ENCODE data around the gene PIK3CB. TPM values are rescaled to one million over a fixed set of nuclear protein-coding genes. Genes with fewer than 3 reads are reported as not detected.

The PIK3CB gene
- polyA plus RNA-seq, 3 donors = 14.1 to 33.6 (median 20.4) TPM

GRCh38 chr3:138782755-138783154, 52.0 kb downstream of the PIK3CB start:
- no peaks in the 10 kb centered on the region for H3K27me3 Mint-ChIP-seq (ENCODE audit: low read depth in 3 of 3)
- intact Hi-C loops (cut with micrococcal nuclease) = no loop called here
- H3K36me3 Mint-ChIP-seq = peaks cover 10 to 22% of the 10 kb centered on the region in 2 donors
- Histone ChIP-seq H3K27me3 (ENCODE audit: control insufficient read depth in 2 of 2, insufficient read depth in 2 of 2, low read length in 2 of 2) (no peaks in the 10 kb centered on the region), H3K9ac (ENCODE audit: insufficient read depth, low read length, poor library complexity, severe bottlenecking) (no peak overlapping the region), H3K4me3 (replicated peaks in 1 of 3; ENCODE audit: low read depth in 2 of 3, low read length in 3 of 3) (no peak overlapping the region), H3K9me3 (replicated peaks in 1 of 2; ENCODE audit: control insufficient read depth in 1 of 2, insufficient read depth in 1 of 2, low read length in 2 of 2) (no peaks in the 10 kb centered on the region), H4K20me1 (ENCODE audit: insufficient read depth, low read length) (peaks cover 12% of the 10 kb centered on the region), H3K36me3 (replicated peaks in 1 of 2; ENCODE audit: control insufficient read depth in 1 of 2, insufficient read depth in 2 of 2, low read length in 2 of 2) (peaks cover 0 to 16% of the 10 kb centered on the region in 2 donors), H2AFZ (ENCODE audit: insufficient read depth, low read depth, low read length, poor library complexity, severe bottlenecking) (no peak overlapping the region), H3K4me2 (replicated peaks; ENCODE audit: extremely low read depth, low read length, poor library complexity, severe bottlenecking) (no peak overlapping the region), H3K4me1 (ENCODE audit: control insufficient read depth in 1 of 2, insufficient read depth in 2 of 2, low read length in 2 of 2) (peaks cover 21 to 31% of the 10 kb centered on the region in 2 donors), H3K79me2 (ENCODE audit: insufficient read depth, low read length) (peaks cover 78% of the 10 kb centered on the region), H3K27ac (ENCODE audit: low read depth in 1 of 2, low read length in 2 of 2) (peak overlapping the region in 1 of 2 donors; percentile 15)
- no peak for TF ChIP-seq CTCF (IDR thresholded peaks at IDR 0.05)
- H3K4me1 Mint-ChIP-seq = peaks cover 27% of the 10 kb centered on the region
- no peak overlapping the region for H3K4me3 Mint-ChIP-seq
- H3K27ac Mint-ChIP-seq = no peak overlapping the region
- WGBS (ENCODE audit: insufficient coverage) = no CpG with 5 or more reads among the region's 1 CpG
- no peak for DNase-seq
- no peaks in the 10 kb centered on the region for H3K9me3 Mint-ChIP-seq

GRCh38 chr3:138781012-138781470, 53.7 kb downstream of the PIK3CB start:
- H3K4me3 ChIP-seq (replicated peaks in 1 of 3; ENCODE audit: low read depth in 2 of 3, low read length in 3 of 3) = no peak overlapping the region

More at GRCh38 chr3:138781012-138781470, 53.7 kb downstream of the PIK3CB start:
- no peak for DNase-seq
- intact Hi-C loops (cut with micrococcal nuclease) = no loop called here
- Histone ChIP-seq H3K27me3 (ENCODE audit: control insufficient read depth in 2 of 2, insufficient read depth in 2 of 2, low read length in 2 of 2) (no peaks in the 10 kb centered on the region), H2AFZ (ENCODE audit: insufficient read depth, low read depth, low read length, poor library complexity, severe bottlenecking) (no peak overlapping the region), H3K9ac (ENCODE audit: insufficient read depth, low read length, poor library complexity, severe bottlenecking) (no peak overlapping the region), H3K27ac (ENCODE audit: low read depth in 1 of 2, low read length in 2 of 2) (peak overlapping the region in 1 of 2 donors; percentile 37), H3K79me2 (ENCODE audit: insufficient read depth, low read length) (peaks cover 93% of the 10 kb centered on the region), H4K20me1 (ENCODE audit: insufficient read depth, low read length) (peaks cover 25% of the 10 kb centered on the region), H3K9me3 (replicated peaks in 1 of 2; ENCODE audit: control insufficient read depth in 1 of 2, insufficient read depth in 1 of 2, low read length in 2 of 2) (no peaks in the 10 kb centered on the region), H3K4me2 (replicated peaks; ENCODE audit: extremely low read depth, low read length, poor library complexity, severe bottlenecking) (no peak overlapping the region), H3K4me1 (ENCODE audit: control insufficient read depth in 1 of 2, insufficient read depth in 2 of 2, low read length in 2 of 2) (peaks cover 7 to 17% of the 10 kb centered on the region in 2 donors), H3K36me3 (replicated peaks in 1 of 2; ENCODE audit: control insufficient read depth in 1 of 2, insufficient read depth in 2 of 2, low read length in 2 of 2) (peaks cover 0 to 27% of the 10 kb centered on the region in 2 donors)
- Mint-ChIP-seq H3K36me3 (peaks cover 14 to 28% of the 10 kb centered on the region in 2 donors), H3K27me3 (ENCODE audit: low read depth in 3 of 3) (no peaks in the 10 kb centered on the region), H3K9me3 (no peaks in the 10 kb centered on the region), H3K27ac (peak overlapping the region in 4 of 7 donors; percentile 30 to 73 (median 48)), H3K4me1 (peaks cover 19% of the 10 kb centered on the region), H3K4me3 (no peak overlapping the region)
- TF ChIP-seq CTCF (IDR thresholded peaks at IDR 0.05) = no peak
- 86% methylated on average over 2 of the region's 5 CpGs for WGBS (ENCODE audit: insufficient coverage)

Measured in CD14-positive monocyte (primary cell).